GM10248 (cell line): Measurements from ENCODE around the gene KLRC4.

Experiments used
- CTCF ChIA-PET: fragments of 300-600 bp; sonication (Branson Sonifier 250); formaldehyde crosslinking; extraction: SDS; loops from one replicate; lab custom pipeline; 2021; ENCODE audit warnings: antibody characterized with exemption; lab: Yijun Ruan, JAX
- POLR2A ChIA-PET: fragments of 350-650 bp; sonication (Branson Sonifier 250); formaldehyde crosslinking; extraction: SDS; loops from one replicate; lab custom pipeline; 2020; ENCODE audit warnings: antibody characterized with exemption; lab: Yijun Ruan, JAX
- DNase-seq: peaks from one replicate; pipeline ENCODE4 v3.0.0; 2012; ENCODE audit errors: extremely low spot score
- TF ChIP-seq, protein P1 (sequence below): IDR thresholded peaks from 2 replicates; pipeline ENCODE4 v1.5.1; 2012; ENCODE audit warnings: mild to moderate bottlenecking, low read depth; ENCODE audit errors: extremely low read depth, missing control alignments, control extremely low read depth

The KLRC4 gene

DNA sequence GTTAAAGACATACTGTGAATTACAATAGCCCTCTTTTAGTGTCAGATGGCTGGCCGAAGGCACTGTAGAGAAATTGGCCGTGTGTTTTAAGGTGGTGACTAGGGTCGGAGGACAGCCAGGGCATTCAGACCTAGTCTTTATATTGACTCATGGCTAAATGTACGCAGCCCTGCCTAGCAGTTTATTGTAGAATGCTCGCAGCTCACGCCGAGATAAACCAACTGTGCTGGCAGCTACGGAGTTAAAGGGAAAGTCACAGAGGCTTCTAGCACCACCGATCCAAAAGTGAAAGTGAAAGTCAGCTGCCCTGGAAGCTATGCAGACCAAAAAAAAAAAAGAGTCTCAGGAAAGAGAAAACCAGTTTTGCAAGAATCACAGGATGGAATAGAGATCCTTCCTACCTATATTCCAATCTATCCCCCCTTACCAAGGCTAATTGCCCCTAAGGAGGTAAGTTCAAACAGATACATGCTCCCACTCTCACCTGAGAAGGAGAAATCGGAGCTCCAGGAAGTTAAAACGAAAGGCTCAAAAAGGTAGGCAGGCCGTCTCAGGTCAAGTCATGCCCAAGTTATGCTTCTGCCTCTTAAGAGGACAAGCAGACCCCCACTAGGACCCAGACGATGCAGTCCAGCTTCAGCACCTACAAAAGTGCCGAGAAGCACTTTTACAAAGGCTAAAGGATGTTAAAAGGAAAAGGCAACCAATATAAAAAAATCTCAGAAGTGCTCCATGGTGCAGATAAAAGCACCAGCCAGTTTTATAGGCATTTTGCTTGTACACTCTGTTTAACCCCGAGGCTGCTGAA lies 44.5 kb downstream of the KLRC4 start:
- DNase-seq, result peak; percentile 42
- POLR2A ChIA-PET, result no interaction called here
- TF ChIP-seq, protein P1, sequence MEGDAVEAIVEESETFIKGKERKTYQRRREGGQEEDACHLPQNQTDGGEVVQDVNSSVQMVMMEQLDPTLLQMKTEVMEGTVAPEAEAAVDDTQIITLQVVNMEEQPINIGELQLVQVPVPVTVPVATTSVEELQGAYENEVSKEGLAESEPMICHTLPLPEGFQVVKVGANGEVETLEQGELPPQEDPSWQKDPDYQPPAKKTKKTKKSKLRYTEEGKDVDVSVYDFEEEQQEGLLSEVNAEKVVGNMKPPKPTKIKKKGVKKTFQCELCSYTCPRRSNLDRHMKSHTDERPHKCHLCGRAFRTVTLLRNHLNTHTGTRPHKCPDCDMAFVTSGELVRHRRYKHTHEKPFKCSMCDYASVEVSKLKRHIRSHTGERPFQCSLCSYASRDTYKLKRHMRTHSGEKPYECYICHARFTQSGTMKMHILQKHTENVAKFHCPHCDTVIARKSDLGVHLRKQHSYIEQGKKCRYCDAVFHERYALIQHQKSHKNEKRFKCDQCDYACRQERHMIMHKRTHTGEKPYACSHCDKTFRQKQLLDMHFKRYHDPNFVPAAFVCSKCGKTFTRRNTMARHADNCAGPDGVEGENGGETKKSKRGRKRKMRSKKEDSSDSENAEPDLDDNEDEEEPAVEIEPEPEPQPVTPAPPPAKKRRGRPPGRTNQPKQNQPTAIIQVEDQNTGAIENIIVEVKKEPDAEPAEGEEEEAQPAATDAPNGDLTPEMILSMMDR, result no peak
- CTCF ChIA-PET, result interaction anchor here (0.7 to 2.9 kb wide), 8 partner anchors 9 to 614 kb away, joined by 3 to 9 read pairs (median 4); no protein-coding TSS in a partner anchor

DNA sequence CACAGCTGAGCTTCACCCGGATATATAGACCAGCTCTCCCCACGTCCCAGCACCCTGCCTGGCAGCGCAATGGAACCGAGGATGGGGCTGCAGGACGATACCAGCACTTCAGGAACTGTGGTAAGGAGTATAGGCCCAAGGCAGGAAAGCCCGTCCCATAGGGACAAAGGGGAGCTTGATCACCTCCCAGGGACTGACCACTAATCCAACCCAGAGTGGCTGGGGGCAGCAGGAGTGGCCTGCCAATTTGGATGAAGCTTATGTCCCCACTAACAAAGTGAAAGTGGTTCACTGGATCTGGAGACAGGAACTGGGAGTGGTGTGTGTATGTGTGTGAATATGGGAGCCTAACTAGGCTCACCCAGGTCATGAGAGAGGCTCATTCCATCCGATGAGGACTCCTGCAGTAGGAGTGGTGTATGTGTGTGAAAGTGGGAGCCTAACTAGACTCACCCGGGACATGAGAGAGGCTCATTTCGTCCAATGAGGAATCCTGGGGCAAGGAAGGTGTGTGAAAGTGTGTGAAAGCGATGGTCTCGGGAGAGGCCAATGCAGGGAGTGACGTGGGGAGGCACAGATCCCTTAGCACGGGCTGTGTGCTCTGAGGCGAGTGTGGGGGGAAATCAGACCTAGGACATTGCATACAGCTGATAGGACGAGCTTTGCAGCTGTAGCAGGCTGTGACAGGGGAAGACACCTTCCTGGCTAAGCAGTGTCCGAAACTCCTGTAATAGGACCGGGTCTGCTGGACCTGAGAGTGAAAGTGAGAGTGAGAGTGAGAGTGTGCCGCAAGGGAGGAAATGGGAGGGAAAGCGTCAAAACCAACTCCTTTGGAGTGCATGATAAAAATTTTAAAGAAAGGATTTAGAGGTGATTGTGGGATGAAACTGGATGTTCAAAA lies 45.4 kb downstream of the KLRC4 start:
- ChIA-PET POLR2A (no interaction called here), CTCF (interaction anchor here (1.0 to 2.9 kb wide), 2 partner anchors 128 to 198 kb away, joined by 3 to 6 read pairs; no protein-coding TSS in a partner anchor)
- DNase-seq, result peak; percentile 65
- TF ChIP-seq, protein P1, result no peak

DNA sequence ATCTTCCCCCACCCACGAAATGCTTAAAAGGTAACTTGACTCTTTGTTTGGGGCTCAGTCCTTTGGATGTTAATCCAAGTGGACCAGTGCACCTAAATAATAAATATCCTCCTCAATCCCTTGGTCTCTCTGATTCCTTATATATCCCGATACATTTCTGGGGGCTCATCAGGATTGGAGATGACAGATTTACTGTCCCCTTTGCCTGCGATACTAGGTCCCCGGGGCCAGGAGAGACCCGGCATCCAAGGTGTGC lies 46.0 kb downstream of the KLRC4 start:
- DNase-seq, result no peak
- CTCF ChIA-PET, result interaction anchor here (2.9 kb wide), 1 partner anchor 128 kb away, joined by 6 read pairs; no protein-coding TSS in a partner anchor
- TF ChIP-seq, protein P1, result no peak
- POLR2A ChIA-PET, result no interaction called here

DNA sequence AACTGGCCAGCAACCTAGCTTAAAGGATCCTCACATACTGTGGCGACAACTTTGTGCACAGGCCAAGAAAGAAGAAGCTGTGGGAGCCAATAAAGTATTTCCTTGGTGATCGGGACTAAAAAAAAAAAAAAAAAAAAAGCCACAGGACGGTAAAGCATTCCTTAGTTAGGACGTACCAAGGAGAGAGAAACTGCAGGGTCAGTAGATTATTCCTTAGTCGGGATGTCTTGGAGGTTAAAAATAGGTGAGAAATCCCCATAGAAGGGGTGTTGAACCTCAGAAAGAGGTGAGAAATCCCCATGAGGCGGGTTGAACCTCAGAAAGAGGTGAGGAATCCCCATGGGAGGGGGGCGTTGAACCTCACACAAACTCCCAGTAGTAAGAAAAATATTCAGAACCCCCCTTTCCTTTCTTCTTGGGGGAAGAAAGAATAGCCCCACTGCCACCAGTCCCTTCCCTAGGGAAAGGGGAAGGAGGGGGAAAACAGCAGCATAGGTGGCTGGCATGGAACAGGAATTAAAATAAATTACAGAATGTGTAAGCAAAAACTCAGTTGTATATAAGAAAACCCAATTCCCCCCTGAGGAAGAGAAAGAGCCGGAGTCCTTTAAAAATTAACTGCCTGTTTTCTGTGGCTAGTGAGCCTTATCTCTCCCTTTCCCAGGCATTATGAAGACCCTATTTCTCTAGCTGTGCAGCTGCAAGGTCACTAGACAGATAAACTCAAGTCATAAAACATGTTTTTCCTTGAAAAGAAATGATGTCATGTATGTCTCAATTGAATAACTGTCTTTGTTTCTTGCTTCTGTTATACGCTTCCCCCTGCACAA lies 46.5 kb downstream of the KLRC4 start:
- POLR2A ChIA-PET, result no interaction called here
- DNase-seq, result no peak
- TF ChIP-seq, protein P1, result no peak
- CTCF ChIA-PET, result interaction anchor here (2.9 kb wide), 1 partner anchor 127 kb away, joined by 6 read pairs; no protein-coding TSS in a partner anchor

DNA sequence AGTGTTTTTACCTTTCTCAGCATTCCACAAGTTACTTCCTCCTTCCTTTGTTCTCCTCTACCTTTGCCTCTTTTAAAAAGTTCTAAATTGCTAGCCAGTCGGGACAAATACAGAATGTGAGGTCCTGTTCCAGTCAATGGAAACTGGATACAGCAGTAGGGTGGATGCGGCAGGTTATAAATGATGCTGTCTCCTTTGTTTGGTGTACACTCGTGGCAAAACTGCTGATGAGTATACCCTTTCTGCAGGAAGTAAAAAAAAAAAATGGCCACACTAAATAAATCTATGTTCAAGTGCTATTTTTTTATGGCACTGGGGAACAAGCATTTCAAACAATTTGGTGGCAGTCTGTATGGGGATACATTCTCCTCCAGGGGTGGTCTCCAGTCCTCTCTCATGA lies 47.2 kb downstream of the KLRC4 start:
- ChIA-PET POLR2A (no interaction called here), CTCF (no interaction called here)
- no peak for DNase-seq
- TF ChIP-seq, protein P1, result no peak

DNA sequence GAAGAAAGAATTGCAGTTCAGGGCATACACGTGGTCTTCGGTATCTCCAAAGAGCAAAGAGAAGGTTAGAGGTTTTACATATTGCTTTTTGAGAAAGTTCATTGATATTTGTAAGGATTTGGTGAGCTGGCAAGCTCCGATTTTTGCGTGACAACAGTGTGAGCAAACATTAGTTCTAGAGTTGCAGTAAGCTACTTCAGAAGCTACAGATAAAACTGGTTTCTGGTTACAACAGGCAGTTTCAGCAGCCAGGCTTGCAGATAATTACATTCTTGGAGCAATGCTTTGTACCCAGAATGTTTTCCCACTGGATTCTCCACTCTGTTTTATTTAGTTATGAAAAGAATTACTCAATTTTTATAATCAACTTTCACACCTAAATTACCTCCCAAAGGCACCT lies 47.9 kb downstream of the KLRC4 start:
- TF ChIP-seq, protein P1, result no peak
- DNase-seq, result no peak
- POLR2A ChIA-PET, result no interaction called here
- CTCF ChIA-PET, result no interaction called here
